ENCODE data around the gene ANXA9. TPM values are rescaled to one million over a fixed set of nuclear protein-coding genes. Genes with fewer than 3 reads are reported as not detected.

Gene ANXA9
- total RNA-seq, 2 donors from 2014 or later: 0.21 TPM; not detected in 1

- H3K27ac Mint-ChIP-seq: no peak overlapping the region
- H3K9me3 Mint-ChIP-seq: no peaks in the 10 kb centered on the region
- H3K4me1 Mint-ChIP-seq (ENCODE audit: low read depth): peaks cover 30% of the 10 kb centered on the region
- H3K27me3 Mint-ChIP-seq (ENCODE audit: low read depth): no peaks in the 10 kb centered on the region
- H3K36me3 Mint-ChIP-seq (ENCODE audit: insufficient read depth in 2 of 2): peaks cover 8 to 19% of the 10 kb centered on the region in 2 donors
- ATAC-seq (replicated peaks in 1 of 2) (no peak), DNase-seq (no peak)
- H3K4me3 Mint-ChIP-seq: no peak overlapping the region
These were observed 12.5 kb upstream of the ANXA9 start for GRCh38 chr1:150969626-150970025.

DNA sequence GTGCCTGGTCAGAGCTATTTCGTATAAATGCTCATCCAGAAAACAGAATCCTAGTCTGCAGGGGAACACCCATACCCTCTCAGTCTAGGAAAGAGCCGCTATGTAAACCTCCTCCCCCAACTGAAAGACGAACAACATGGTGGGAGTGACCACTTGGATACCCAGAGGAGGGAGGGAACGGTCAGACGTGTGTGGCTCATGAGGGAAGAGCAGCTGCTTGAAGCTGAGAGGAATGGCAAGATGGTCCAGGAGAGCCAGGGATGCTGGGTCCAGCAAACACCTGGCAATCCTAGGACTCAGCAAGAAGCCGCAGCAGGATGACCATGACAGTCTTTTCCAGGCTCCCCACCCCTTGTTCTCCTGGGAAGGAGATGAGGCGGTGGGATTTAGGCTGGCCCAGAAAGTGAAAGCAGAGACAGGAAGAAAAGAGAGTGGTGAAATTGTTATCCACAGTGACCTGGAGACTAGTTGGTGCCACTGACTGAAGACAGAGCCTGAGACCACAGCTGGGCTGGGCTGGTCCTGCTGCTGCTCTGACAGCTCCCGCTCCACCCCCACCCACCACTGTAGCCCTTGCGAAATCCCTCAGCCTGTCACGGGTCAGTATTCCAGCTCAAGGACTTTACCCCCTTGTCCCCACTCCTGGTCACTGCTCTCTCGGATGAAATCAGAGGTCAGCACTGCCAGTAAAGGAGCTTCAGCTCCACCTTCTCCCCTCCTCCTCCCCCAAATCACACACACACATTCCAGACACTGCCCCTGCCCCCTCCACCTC is 11.1 kb upstream of the ANXA9 start:
- Mint-ChIP-seq H3K27me3 (ENCODE audit: low read depth) (no peaks in the 10 kb centered on the region), H3K36me3 (ENCODE audit: insufficient read depth in 2 of 2) (peaks cover 8 to 15% of the 10 kb centered on the region in 2 donors), H3K4me3 (peak overlapping the region; percentile 90 to 92), H3K4me1 (ENCODE audit: low read depth) (peaks cover 38% of the 10 kb centered on the region), H3K9me3 (no peaks in the 10 kb centered on the region), H3K27ac (peak overlapping the region; percentile 84)
- ATAC-seq (replicated peaks in 1 of 2) (no peak), DNase-seq (no peak)

GRCh38 chr1:150971583-150972416 is 10.3 kb upstream of the ANXA9 start:
- no peaks in the 10 kb centered on the region for H3K27me3 Mint-ChIP-seq (ENCODE audit: low read depth)
- H3K36me3 Mint-ChIP-seq (ENCODE audit: insufficient read depth in 2 of 2): peaks cover 4 to 10% of the 10 kb centered on the region in 2 donors
- peaks cover 46% of the 10 kb centered on the region for H3K4me1 Mint-ChIP-seq (ENCODE audit: low read depth)
- peak overlapping the region; percentile 90 to 92 for H3K4me3 Mint-ChIP-seq
- peak overlapping the region; percentile 90 for H3K27ac Mint-ChIP-seq
- ATAC-seq (replicated peaks in 1 of 2): no peak
- H3K9me3 Mint-ChIP-seq: no peaks in the 10 kb centered on the region
- peak in 1 of 2 donors; percentile 30 for DNase-seq

- Mint-ChIP-seq H3K4me3 (peak overlapping the region; percentile 90 to 92), H3K36me3 (ENCODE audit: insufficient read depth in 2 of 2) (peaks cover 4 to 10% of the 10 kb centered on the region in 2 donors), H3K9me3 (no peaks in the 10 kb centered on the region), H3K27ac (peak overlapping the region; percentile 90), H3K27me3 (ENCODE audit: low read depth) (no peaks in the 10 kb centered on the region), H3K4me1 (ENCODE audit: low read depth) (peaks cover 53% of the 10 kb centered on the region)
- DNase-seq (no peak), ATAC-seq (replicated peaks in 1 of 2) (no peak)
These were observed 9.6 kb upstream of the ANXA9 start for GRCh38 chr1:150972417-150972940.

- peak overlapping the region; percentile 90 to 92 for H3K4me3 Mint-ChIP-seq
- peaks cover 62% of the 10 kb centered on the region for H3K4me1 Mint-ChIP-seq (ENCODE audit: low read depth)
- DNase-seq (peak; percentile 34 to 39), ATAC-seq (replicated peaks in 1 of 2) (no peak)
- H3K9me3 Mint-ChIP-seq: no peaks in the 10 kb centered on the region
- H3K27me3 Mint-ChIP-seq (ENCODE audit: low read depth): no peaks in the 10 kb centered on the region
- peak overlapping the region; percentile 90 for H3K27ac Mint-ChIP-seq
- peaks cover 0 to 3% of the 10 kb centered on the region in 2 donors for H3K36me3 Mint-ChIP-seq (ENCODE audit: insufficient read depth in 2 of 2)
These were observed 8.7 kb upstream of the ANXA9 start for GRCh38 chr1:150973258-150973835.

DNA sequence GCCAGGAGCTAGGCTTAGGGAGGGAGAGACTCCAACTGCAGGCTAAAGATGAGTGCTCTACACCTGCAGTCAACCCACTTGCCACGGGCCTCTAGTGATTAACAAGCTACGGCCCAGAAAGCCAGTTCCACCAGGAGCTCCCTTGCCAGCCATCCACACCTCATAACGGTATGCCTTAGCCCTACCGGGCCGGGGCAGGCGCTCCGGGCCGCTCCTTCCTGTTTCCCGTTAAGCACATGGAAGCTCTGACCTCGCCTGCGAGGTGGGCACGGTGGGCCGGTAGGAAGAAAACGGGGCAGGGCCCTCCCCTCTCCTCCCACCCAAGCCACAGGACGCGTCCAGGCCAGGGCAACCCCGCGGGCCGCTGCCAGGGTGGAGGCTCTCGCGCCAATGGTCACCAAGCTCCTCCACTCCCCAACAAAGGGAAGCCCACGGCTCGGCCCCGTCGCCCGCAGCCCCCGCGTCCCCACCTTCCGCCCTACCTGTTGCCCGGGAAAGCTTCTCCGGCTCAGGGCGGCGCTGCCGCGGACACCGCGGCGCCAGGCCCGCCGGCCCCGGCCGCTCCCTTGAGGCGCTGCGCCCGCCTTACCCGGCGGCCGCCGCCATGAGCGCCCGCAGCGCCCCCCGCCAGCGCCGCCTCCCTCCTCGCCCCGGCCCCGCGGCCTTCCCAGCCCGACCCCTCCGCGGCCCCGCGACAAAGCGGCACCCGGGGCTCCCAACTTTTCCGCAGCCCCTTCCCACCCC is 8.1 kb upstream of the ANXA9 start:
- H3K27ac Mint-ChIP-seq: peak overlapping the region; percentile 88
- peak; percentile 44 to 49 for ATAC-seq (replicated peaks in 1 of 2)
- H3K27me3 Mint-ChIP-seq (ENCODE audit: low read depth): no peaks in the 10 kb centered on the region
- H3K36me3 Mint-ChIP-seq (ENCODE audit: insufficient read depth in 2 of 2): peaks cover 0 to 3% of the 10 kb centered on the region in 2 donors
- no peaks in the 10 kb centered on the region for H3K9me3 Mint-ChIP-seq
- H3K4me3 Mint-ChIP-seq: peak overlapping the region; percentile 90 to 92
- peaks cover 68% of the 10 kb centered on the region for H3K4me1 Mint-ChIP-seq (ENCODE audit: low read depth)
- DNase-seq: peak; percentile 52 to 54

GRCh38 chr1:150974580-150975478 is 7.3 kb upstream of the ANXA9 start, which contains the start of gene CERS2:
Gene CERS2 (minus strand): TSS chr1:150974835. CDS start chr1:150969090, 5,745 bp downstream.
- peak within 1 kb of the TSS; percentile 88 for H3K27ac Mint-ChIP-seq
- ATAC-seq (replicated peaks in 1 of 2) (peak; percentile 63 to 66), DNase-seq (peak; percentile 82 to 85)
- H3K4me3 Mint-ChIP-seq: peak within 1 kb of the TSS; percentile 90 to 92
- no peaks in the 10 kb centered on the region for H3K9me3 Mint-ChIP-seq
- peaks cover 0 to 3% of the 10 kb centered on the region in 2 donors for H3K36me3 Mint-ChIP-seq (ENCODE audit: insufficient read depth in 2 of 2)
- no peaks in the 10 kb centered on the region for H3K27me3 Mint-ChIP-seq (ENCODE audit: low read depth)
- peaks cover 77% of the 10 kb centered on the region for H3K4me1 Mint-ChIP-seq (ENCODE audit: low read depth)

- H3K4me3 Mint-ChIP-seq: peak overlapping the region; percentile 70 to 91
These were observed 5.7 kb upstream of the ANXA9 start for GRCh38 chr1:150976401-150976821.

GRCh38 chr1:150976879-150977694 is 5.0 kb upstream of the ANXA9 start:
- peak; percentile 87 to 88 for DNase-seq
- Mint-ChIP-seq H3K36me3 (ENCODE audit: insufficient read depth in 2 of 2) (peaks cover 0 to 3% of the 10 kb centered on the region in 2 donors), H3K27me3 (ENCODE audit: low read depth) (no peaks in the 10 kb centered on the region), H3K4me1 (ENCODE audit: low read depth) (peaks cover 62% of the 10 kb centered on the region), H3K27ac (peak overlapping the region; percentile 93), H3K4me3 (peak overlapping the region; percentile 70 to 91), H3K9me3 (no peaks in the 10 kb centered on the region)
- peak; percentile 65 to 71 for ATAC-seq (replicated peaks in 1 of 2)

More at GRCh38 chr1:150976401-150976821, 5.7 kb upstream of the ANXA9 start:
- DNase-seq (no peak), ATAC-seq (replicated peaks in 1 of 2) (no peak)
- peak overlapping the region; percentile 93 for H3K27ac Mint-ChIP-seq
- peaks cover 69% of the 10 kb centered on the region for H3K4me1 Mint-ChIP-seq (ENCODE audit: low read depth)
- no peaks in the 10 kb centered on the region for H3K9me3 Mint-ChIP-seq
- peaks cover 0 to 3% of the 10 kb centered on the region in 2 donors for H3K36me3 Mint-ChIP-seq (ENCODE audit: insufficient read depth in 2 of 2)
- H3K27me3 Mint-ChIP-seq (ENCODE audit: low read depth): no peaks in the 10 kb centered on the region

DNA sequence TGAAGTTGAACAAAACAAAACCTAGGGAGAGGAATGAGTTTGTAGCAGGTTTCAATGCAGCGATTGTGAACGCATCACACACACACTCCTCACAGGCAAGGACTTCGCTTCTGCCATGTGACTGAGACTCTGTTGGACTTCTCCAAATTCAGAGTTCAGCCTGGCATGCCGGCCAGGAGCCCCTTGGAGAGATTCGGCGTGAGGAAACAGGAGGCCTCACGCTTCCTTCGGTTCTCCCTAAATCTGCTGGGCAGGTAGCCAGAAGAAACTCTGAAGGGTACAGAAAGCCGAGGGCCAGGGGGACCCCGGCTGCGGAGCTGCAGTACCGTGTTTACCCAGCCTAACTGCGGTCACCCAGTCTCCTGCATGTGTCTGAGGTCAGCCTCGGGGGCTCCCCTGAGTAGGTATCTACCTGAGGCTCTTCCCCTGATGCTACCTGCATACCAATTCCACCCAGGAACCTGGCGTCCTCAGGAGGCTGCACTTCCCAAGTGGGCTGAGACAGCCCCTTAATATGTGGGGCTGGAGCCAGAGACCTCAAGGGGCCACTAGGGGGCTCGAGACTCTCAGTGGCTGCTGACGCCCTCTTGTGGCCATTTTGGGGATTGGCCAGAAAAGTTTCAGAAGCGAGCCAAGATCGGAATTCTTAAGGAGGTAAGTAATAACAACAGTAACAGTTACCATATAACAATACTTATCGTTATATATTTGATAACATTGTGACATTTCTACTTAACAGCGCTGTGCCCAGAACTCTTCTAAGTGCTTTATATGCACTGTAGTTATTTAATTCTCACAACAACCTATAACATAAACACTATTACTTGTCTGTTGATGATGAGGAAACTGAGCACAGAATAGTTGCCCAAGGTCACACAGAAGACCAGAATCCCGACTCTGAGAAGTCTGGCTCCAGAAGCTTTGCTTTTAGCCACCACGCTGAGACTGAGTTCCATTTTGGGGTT is 2.7 kb upstream of the ANXA9 start:
- H3K27ac Mint-ChIP-seq: peak overlapping the region; percentile 23
- H3K4me3 Mint-ChIP-seq: peak overlapping the region; percentile 64 to 67
- H3K4me1 Mint-ChIP-seq (ENCODE audit: low read depth): peaks cover 48% of the 10 kb centered on the region
- H3K9me3 Mint-ChIP-seq: no peaks in the 10 kb centered on the region
- ATAC-seq (replicated peaks in 1 of 2) (peak; percentile 52 to 61), DNase-seq (peak; percentile 87 to 90)
- H3K27me3 Mint-ChIP-seq (ENCODE audit: low read depth): no peaks in the 10 kb centered on the region
- no peaks in the 10 kb centered on the region for H3K36me3 Mint-ChIP-seq (ENCODE audit: insufficient read depth in 2 of 2)

Data from activated T-cell treated with anti-CD3 and anti-CD28 coated beads, Interleukin-2, amount 50 U/mL, for 72 hours (primary cell).